ENCODE measurements around the gene S100A12. TPM values are rescaled to one million over a fixed set of nuclear protein-coding genes. Genes with fewer than 3 reads are reported as not detected.

Gene S100A12
- total RNA-seq, 1 experiment from 2014 or later = not detected

GRCh38 chr1:153364766-153365666, 10.4 kb downstream of the S100A12 start:
- Histone ChIP-seq H3K4me2 (peak overlapping the region; percentile 71), H3F3A (ENCODE audit: insufficient read depth, low read depth) (peaks cover 58% of the 10 kb centered on the region), H3K9me2 (ENCODE audit: insufficient read depth) (no peaks in the 10 kb centered on the region), H3K9me3 (ENCODE audit: insufficient read depth, low read depth) (no peaks in the 10 kb centered on the region), H3K27ac (peak overlapping the region; percentile 96), H3K4me3 (peak overlapping the region; percentile 26; the same call in 1 of the 2 replicates), H2AFZ (no peak overlapping the region), H3K36me3 (ENCODE audit: low read depth) (peaks cover 6% of the 10 kb centered on the region), H3K79me2 (ENCODE audit: low read depth) (peaks cover 3% of the 10 kb centered on the region; the same call in 1 of the 2 replicates), H3K27me3 (ENCODE audit: insufficient read depth, low read depth) (no peaks in the 10 kb centered on the region), H3K4me1 (replicated peaks; ENCODE audit: insufficient read depth) (peaks cover 90% of the 10 kb centered on the region), H4K20me1 (ENCODE audit: insufficient read depth) (no peaks in the 10 kb centered on the region)
- DNase-seq = peak; percentile 68 to 99
- intact Hi-C loops (cut with micrococcal nuclease; ENCODE audit: unreplicated experiment) = loop anchor here (1.0 kb wide), 2 partner anchors 8 to 10 kb away; partner anchors contain the start of genes S100A12 and S100A9
- BruUV-seq (replicated peaks) = no TSS peak
- ChIA-PET POLR2A (ENCODE audit: unreplicated experiment) (no interaction called here), CTCF (interaction anchor here (0.5 to 1.0 kb wide), 2 partner anchors 12 to 580 kb away, joined by 3 read pairs; no protein-coding TSS in a partner anchor)
- TF ChIP-seq CTCF (conservative IDR thresholded peaks at IDR 0.05) (peak; percentile 62), EZH2 (IDR thresholded peaks at IDR 0.05; ENCODE audit: low read depth) (no peak)

GRCh38 chr1:153364156-153364555, 11.3 kb downstream of the S100A12 start:
- ChIA-PET CTCF (interaction anchor here (0.7 kb wide), 1 partner anchor 10 kb away, joined by 10 read pairs; no protein-coding TSS in a partner anchor), POLR2A (ENCODE audit: unreplicated experiment) (interaction anchor here (0.7 kb wide), 1 partner anchor 181 kb away, joined by 8 read pairs; no protein-coding TSS in a partner anchor)
- BruUV-seq (replicated peaks) = no TSS peak
- H3K4me2 ChIP-seq = peak overlapping the region; percentile 71
- H2AFZ ChIP-seq = no peak overlapping the region
- no peaks in the 10 kb centered on the region for H3K9me2 ChIP-seq (ENCODE audit: insufficient read depth)
- H3K36me3 ChIP-seq (ENCODE audit: low read depth) = peaks cover 11% of the 10 kb centered on the region
- peak overlapping the region; percentile 96 for H3K27ac ChIP-seq
- peaks cover 67% of the 10 kb centered on the region for H3F3A ChIP-seq (ENCODE audit: insufficient read depth, low read depth)
- H3K4me3 ChIP-seq = peak overlapping the region; percentile 22; the same call in 1 of the 2 replicates
- H4K20me1 ChIP-seq (ENCODE audit: insufficient read depth) = no peaks in the 10 kb centered on the region
- intact Hi-C loops (cut with micrococcal nuclease; ENCODE audit: unreplicated experiment) = no loop called here
- no peaks in the 10 kb centered on the region for H3K27me3 ChIP-seq (ENCODE audit: insufficient read depth, low read depth)
- no peak for TF ChIP-seq CTCF (conservative IDR thresholded peaks at IDR 0.05)
- no peak for TF ChIP-seq EZH2 (IDR thresholded peaks at IDR 0.05; ENCODE audit: low read depth)
- peaks cover 94% of the 10 kb centered on the region for H3K4me1 ChIP-seq (replicated peaks; ENCODE audit: insufficient read depth)
- no peaks in the 10 kb centered on the region for H3K9me3 ChIP-seq (ENCODE audit: insufficient read depth, low read depth)
- DNase-seq = peak; percentile 52 to 97
- H3K79me2 ChIP-seq (ENCODE audit: low read depth) = peaks cover 10% of the 10 kb centered on the region; the same call in 1 of the 2 replicates

- ChIA-PET CTCF (no interaction called here), POLR2A (ENCODE audit: unreplicated experiment) (interaction anchor here (0.7 kb wide), 1 partner anchor 181 kb away, joined by 8 read pairs; no protein-coding TSS in a partner anchor)
- Histone ChIP-seq H3K9me2 (ENCODE audit: insufficient read depth) (no peaks in the 10 kb centered on the region), H4K20me1 (ENCODE audit: insufficient read depth) (no peaks in the 10 kb centered on the region), H3K27me3 (ENCODE audit: insufficient read depth, low read depth) (no peaks in the 10 kb centered on the region), H3K4me2 (peak overlapping the region; percentile 71), H3K36me3 (ENCODE audit: low read depth) (peaks cover 13% of the 10 kb centered on the region), H3K4me1 (replicated peaks; ENCODE audit: insufficient read depth) (peaks cover 92% of the 10 kb centered on the region), H3K4me3 (0 out of 2 replicates have a peak overlapping the region, but pooled peaks have one; percentile 22), H3K9me3 (ENCODE audit: insufficient read depth, low read depth) (no peaks in the 10 kb centered on the region), H3F3A (ENCODE audit: insufficient read depth, low read depth) (peaks cover 72% of the 10 kb centered on the region), H3K27ac (peak overlapping the region; percentile 96), H2AFZ (no peak overlapping the region), H3K79me2 (ENCODE audit: low read depth) (peaks cover 15% of the 10 kb centered on the region)
- intact Hi-C loops (cut with micrococcal nuclease; ENCODE audit: unreplicated experiment) = no loop called here
- TF ChIP-seq EZH2 (IDR thresholded peaks at IDR 0.05; ENCODE audit: low read depth) = no peak
- no peak for TF ChIP-seq CTCF (conservative IDR thresholded peaks at IDR 0.05)
- no TSS peak for BruUV-seq (replicated peaks)
- DNase-seq = no peak
These were observed 11.8 kb downstream of the S100A12 start for GRCh38 chr1:153363641-153364040.
